Activated T-cell treated with anti-CD3 and anti-CD28 coated beads, Interleukin-2, amount 50 U/mL, for 72 hours (primary cell): ENCODE results near the gene SACM1L. TPM values are rescaled to one million over a fixed set of nuclear protein-coding genes. Genes with fewer than 3 reads are reported as not detected.

Experiments used
- ATAC-seq, 2 donors: fragments of 150-1000 bp; cut with Tn5 transposase; replicated peaks in 1 of 2; 2 replicates each; pipeline ENCODE4 v1.10.0; 2021; ENCODE audit warnings: moderate library complexity in 2 of 2, mild to moderate bottlenecking in 1 of 2
- DNase-seq, 2 donors: peaks; one replicate each; pipeline ENCODE4 v3.0.0; 2021 to 2022; ENCODE audit warnings: mixed read lengths in 1 of 2
- H3K27ac Mint-ChIP-seq: one replicate; pipeline ENCODE4 v1.8.0; 2022; ENCODE audit warnings: mild to moderate bottlenecking, moderate library complexity, mixed read lengths
- H3K27me3 Mint-ChIP-seq: one replicate; pipeline ENCODE4 v1.8.0; 2022; ENCODE audit warnings: low read depth, mixed read lengths
- H3K36me3 Mint-ChIP-seq, 2 donors: one replicate each; pipeline ENCODE4 v1.8.0; 2022; ENCODE audit warnings: mixed read lengths in 2 of 2, mild to moderate bottlenecking in 1 of 2; ENCODE audit not compliant: insufficient read depth in 2 of 2
- H3K4me1 Mint-ChIP-seq: one replicate; pipeline ENCODE4 v1.8.0; 2022; ENCODE audit warnings: low read depth, mixed read lengths
- H3K4me3 Mint-ChIP-seq, 2 donors: one replicate each; pipeline ENCODE4 v1.8.0; 2022; ENCODE audit warnings: mild to moderate bottlenecking in 2 of 2, mixed read lengths in 2 of 2, moderate library complexity in 2 of 2
- H3K9me3 Mint-ChIP-seq, 2 donors: one replicate each; pipeline ENCODE4 v1.8.0; 2022; ENCODE audit warnings: mixed read lengths in 2 of 2
- total RNA-seq, 2 donors: library from RNA; stranded (reverse); gene quantifications; one replicate each; pipeline ENCODE4 v1.2.3, GENCODE V29; 2022

The SACM1L gene
- total RNA-seq, 2 donors from 2014 or later, result 77.1 to 78.4 TPM

GRCh38 chr3:45712434-45713110, 23.4 kb downstream of the SACM1L start:
- peaks cover 15 to 38% of the 10 kb centered on the region in 2 donors for H3K36me3 Mint-ChIP-seq
- H3K27me3 Mint-ChIP-seq, result no peaks in the 10 kb centered on the region
- H3K9me3 Mint-ChIP-seq, result no peaks in the 10 kb centered on the region
- ATAC-seq (no peak), DNase-seq (no peak)
- no peak overlapping the region for H3K4me3 Mint-ChIP-seq
- H3K4me1 Mint-ChIP-seq, result peaks cover 29% of the 10 kb centered on the region
- H3K27ac Mint-ChIP-seq, result peak overlapping the region; percentile 25

GRCh38 chr3:45715945-45716344, 26.7 kb downstream of the SACM1L start:
- Mint-ChIP-seq H3K36me3 (peaks cover 16 to 27% of the 10 kb centered on the region in 2 donors), H3K4me1 (peaks cover 27% of the 10 kb centered on the region), H3K4me3 (no peak overlapping the region), H3K9me3 (no peaks in the 10 kb centered on the region), H3K27ac (peak overlapping the region; percentile 80), H3K27me3 (no peaks in the 10 kb centered on the region)
- no peak for DNase-seq
- peak in 1 of 2 donors; percentile 33 for ATAC-seq

GRCh38 chr3:45716790-45717336, 27.7 kb downstream of the SACM1L start:
- H3K27ac Mint-ChIP-seq, result peak overlapping the region; percentile 27
- H3K27me3 Mint-ChIP-seq, result no peaks in the 10 kb centered on the region
- ATAC-seq, result peak in 1 of 2 donors; percentile 54
- no peak for DNase-seq
- H3K4me3 Mint-ChIP-seq, result peak overlapping the region in 1 of 2 donors; percentile 3
- no peaks in the 10 kb centered on the region for H3K9me3 Mint-ChIP-seq
- H3K4me1 Mint-ChIP-seq, result peaks cover 22% of the 10 kb centered on the region
- peaks cover 14 to 24% of the 10 kb centered on the region in 2 donors for H3K36me3 Mint-ChIP-seq

DNA sequence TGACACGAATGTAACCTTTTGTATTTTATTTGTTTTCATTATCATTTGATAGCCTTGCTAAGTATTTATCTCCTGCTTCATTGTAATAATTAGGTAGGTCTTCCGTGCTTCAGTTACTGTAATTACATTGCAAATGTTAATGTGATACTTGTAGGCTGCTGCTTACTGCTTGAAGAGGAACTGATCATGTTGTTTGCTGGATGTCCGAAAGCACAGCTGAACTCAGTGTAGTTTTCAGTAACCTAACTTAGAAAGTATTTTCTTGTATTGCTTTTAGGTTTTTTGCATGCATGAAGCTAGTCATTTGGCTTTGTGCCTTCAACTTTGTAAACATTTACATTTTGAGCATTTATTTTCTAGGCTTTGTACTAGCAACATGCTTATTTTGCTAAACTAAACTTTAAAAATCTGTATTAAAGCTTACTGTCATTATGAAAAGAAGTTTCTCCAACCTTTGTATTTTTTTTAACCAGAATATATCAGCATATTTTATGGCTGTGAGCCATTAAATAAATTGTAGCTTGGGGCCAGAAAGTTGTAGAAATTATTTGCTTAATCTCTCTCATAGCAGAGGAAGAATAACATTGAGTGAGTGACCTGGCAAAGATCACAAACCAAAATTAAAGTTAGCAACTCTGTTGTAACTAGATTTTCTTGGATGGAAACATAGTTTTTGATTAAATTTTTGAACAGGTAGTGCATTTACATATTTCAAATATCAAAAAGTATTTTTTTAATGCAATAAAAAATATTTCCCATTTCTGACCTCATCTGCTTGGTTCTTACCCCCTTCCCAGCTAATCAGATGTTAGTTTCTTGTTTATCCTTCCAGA, 30.7 kb downstream of the SACM1L start:
- peaks cover 22% of the 10 kb centered on the region for H3K4me1 Mint-ChIP-seq
- no peak overlapping the region for H3K4me3 Mint-ChIP-seq
- no peak for DNase-seq
- H3K36me3 Mint-ChIP-seq, result peaks cover 19 to 32% of the 10 kb centered on the region in 2 donors
- H3K27me3 Mint-ChIP-seq, result no peaks in the 10 kb centered on the region
- no peak for ATAC-seq
- peak overlapping the region; percentile 46 for H3K27ac Mint-ChIP-seq
- no peaks in the 10 kb centered on the region for H3K9me3 Mint-ChIP-seq

DNA sequence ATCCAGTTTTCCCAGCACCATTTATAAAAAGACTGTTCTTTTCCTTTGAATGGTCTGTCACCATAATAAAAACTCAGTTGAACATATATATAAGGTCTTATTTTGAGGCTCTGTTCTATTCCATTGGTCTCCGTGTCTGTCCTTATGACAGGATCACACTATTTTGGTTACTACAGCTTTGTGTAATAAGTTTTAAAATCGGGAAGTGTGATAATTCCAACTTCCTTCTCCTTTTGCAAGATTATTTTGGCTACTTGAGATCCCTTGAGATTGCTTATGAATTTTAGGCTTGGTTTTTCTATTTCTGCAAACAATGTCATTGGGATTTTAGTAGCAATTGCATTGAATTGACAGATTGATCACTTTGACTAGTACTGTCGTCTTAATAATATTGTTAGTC, 35.7 kb downstream of the SACM1L start:
- Mint-ChIP-seq H3K4me1 (peaks cover 3% of the 10 kb centered on the region), H3K36me3 (peaks cover 14 to 37% of the 10 kb centered on the region in 2 donors)

GRCh38 chr3:45729614-45730013, 40.4 kb downstream of the SACM1L start:
- no peaks in the 10 kb centered on the region for H3K9me3 Mint-ChIP-seq
- DNase-seq, result no peak
- H3K27ac Mint-ChIP-seq, result peak overlapping the region; percentile 39
- peaks cover 9 to 50% of the 10 kb centered on the region in 2 donors for H3K36me3 Mint-ChIP-seq
- H3K4me1 Mint-ChIP-seq, result peaks cover 5% of the 10 kb centered on the region
- H3K4me3 Mint-ChIP-seq, result no peak overlapping the region
- no peak for ATAC-seq
- H3K27me3 Mint-ChIP-seq, result no peaks in the 10 kb centered on the region

More for the DNA sequence above, 35.7 kb downstream of the SACM1L start:
- Mint-ChIP-seq H3K27me3 (no peaks in the 10 kb centered on the region), H3K27ac (no peak overlapping the region), H3K9me3 (no peaks in the 10 kb centered on the region), H3K4me3 (no peak overlapping the region)
- ATAC-seq (no peak), DNase-seq (no peak)

DNA sequence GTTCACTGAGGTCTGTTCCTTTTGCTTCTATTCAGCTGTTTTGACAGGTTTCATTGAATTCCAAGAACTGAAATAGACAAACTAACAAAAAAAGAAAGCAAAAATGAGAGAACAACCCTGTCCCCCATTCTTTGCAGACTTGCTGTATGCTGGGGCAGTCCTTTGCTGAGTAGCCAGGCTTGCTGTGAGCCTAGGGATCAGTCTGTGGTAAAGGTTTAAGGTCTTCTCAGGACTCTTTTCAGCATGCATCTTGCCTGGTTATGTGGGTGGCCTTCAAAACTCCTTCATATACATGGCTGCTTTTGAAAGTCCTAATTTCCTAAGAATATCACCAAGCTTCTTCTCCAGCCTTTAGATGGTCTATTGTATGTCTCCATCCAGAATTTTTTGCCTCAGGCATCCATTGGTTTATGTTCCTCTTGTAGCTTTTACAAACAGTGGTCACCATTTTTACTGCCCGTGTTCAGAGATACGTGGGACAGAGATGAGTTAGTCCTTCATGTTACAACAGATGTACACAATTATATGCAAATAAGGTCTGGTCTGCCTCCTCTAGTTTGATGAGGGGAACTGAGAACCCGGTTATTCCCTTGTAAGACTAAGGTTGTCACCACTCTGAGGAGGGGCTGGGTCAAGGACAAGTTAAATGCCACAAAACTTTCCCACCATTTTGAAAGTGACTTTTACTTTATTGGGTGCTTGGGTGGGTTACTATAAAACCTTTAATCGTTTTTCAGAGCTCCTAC, 41.4 kb downstream of the SACM1L start:
- DNase-seq (no peak), ATAC-seq (no peak)
- no peaks in the 10 kb centered on the region for H3K9me3 Mint-ChIP-seq
- peak overlapping the region; percentile 8 for H3K27ac Mint-ChIP-seq
- H3K27me3 Mint-ChIP-seq, result no peaks in the 10 kb centered on the region
- H3K36me3 Mint-ChIP-seq, result peaks cover 10 to 53% of the 10 kb centered on the region in 2 donors
- H3K4me3 Mint-ChIP-seq, result no peak overlapping the region
- peaks cover 11% of the 10 kb centered on the region for H3K4me1 Mint-ChIP-seq

DNA sequence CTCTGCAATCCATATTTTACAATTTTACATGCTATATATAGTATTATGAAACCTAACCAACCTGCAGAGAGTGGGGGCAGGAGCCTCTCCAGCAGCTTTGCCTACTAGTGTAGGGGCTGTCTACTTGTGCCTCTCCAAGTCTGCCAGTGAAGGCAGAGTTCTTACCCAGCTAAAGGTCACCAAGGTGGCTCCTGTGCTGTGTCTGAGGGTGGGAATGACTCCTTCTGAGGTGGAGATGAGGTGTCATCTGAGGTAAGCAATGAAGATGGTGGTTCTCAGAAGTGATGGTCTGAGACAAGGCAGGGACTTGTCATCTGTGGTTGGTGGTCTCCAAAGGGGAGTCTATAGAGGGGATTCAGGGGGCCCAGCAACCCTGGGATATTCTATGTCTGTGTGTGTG, 47.5 kb downstream of the SACM1L start:
- peak overlapping the region; percentile 10 for H3K27ac Mint-ChIP-seq
- no peak overlapping the region for H3K4me3 Mint-ChIP-seq
- DNase-seq, result peak in 1 of 2 donors; percentile 36
- peaks cover 22% of the 10 kb centered on the region for H3K4me1 Mint-ChIP-seq
- ATAC-seq, result peak; percentile 90 to 94
- no peaks in the 10 kb centered on the region for H3K9me3 Mint-ChIP-seq
- peaks cover 18 to 55% of the 10 kb centered on the region in 2 donors for H3K36me3 Mint-ChIP-seq
- no peaks in the 10 kb centered on the region for H3K27me3 Mint-ChIP-seq

DNA sequence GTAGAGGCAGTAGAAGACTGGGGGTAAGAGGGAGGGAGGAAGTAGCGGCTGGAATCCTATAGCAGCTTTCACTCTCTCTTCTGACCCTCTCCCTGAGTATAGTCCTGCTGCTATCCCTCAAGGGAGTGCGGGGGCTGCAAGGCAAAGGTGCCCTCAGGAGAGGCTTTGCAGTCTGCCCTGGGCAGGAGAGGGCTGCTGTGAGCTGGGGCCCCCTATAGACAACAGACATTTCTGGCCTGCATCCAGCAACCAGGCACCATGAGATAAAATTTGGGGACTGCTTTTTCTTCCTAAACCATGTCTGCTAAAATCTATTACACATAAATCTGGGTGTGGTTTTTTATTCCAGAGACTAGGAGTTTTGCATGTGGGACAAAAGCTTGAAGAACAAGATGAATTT, 48.0 kb downstream of the SACM1L start:
- no peaks in the 10 kb centered on the region for H3K27me3 Mint-ChIP-seq
- H3K36me3 Mint-ChIP-seq, result peaks cover 16 to 54% of the 10 kb centered on the region in 2 donors
- no peak overlapping the region for H3K27ac Mint-ChIP-seq
- peaks cover 22% of the 10 kb centered on the region for H3K4me1 Mint-ChIP-seq
- no peak overlapping the region for H3K4me3 Mint-ChIP-seq
- no peak for ATAC-seq
- no peaks in the 10 kb centered on the region for H3K9me3 Mint-ChIP-seq
- DNase-seq, result no peak

DNA sequence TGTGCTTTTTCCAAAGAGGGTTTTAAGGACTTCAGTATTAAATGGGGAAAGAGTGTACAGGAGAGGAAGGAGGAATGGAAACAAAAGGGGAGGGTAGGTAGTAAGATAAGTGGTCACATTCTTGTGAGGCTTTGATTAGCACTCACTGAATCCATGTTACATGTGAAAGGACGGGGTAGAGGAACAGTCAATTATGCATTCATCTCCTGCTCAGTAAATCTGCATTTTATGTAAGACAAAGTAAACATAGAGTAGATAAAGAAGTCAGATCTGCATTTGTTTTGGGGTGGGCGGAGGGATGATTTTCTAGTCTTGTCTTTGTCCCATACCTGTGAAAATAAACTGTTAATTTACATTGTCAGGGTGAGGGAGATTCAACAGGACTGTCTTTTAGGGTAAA, 50.8 kb downstream of the SACM1L start:
- peaks cover 20% of the 10 kb centered on the region for H3K4me1 Mint-ChIP-seq
- H3K36me3 Mint-ChIP-seq, result peaks cover 14 to 47% of the 10 kb centered on the region in 2 donors
- H3K27me3 Mint-ChIP-seq, result no peaks in the 10 kb centered on the region
- peak overlapping the region; percentile 74 for H3K27ac Mint-ChIP-seq
- H3K9me3 Mint-ChIP-seq, result no peaks in the 10 kb centered on the region
- ATAC-seq (no peak), DNase-seq (no peak)
- H3K4me3 Mint-ChIP-seq, result no peak overlapping the region

DNA sequence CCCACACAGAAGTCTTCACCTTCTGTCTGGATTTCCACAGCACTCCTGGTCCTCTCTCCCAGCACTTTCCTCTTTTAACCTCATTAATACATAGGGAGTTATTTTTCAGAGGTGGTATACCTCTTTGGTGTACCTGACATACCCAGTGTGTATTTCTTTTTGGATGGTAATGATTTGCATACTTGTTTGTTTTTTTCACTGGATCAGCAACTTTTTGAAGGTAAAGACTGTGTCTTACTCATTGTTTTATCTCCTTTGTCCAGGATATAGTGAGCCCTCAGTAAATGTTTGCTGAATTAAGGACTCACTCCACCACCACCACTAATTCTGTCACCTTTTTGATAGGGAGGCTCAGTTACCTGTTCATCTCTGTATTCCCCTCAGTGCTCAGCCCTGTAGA, 52.1 kb downstream of the SACM1L start:
- peaks cover 16% of the 10 kb centered on the region for H3K4me1 Mint-ChIP-seq
- peak overlapping the region; percentile 56 for H3K27ac Mint-ChIP-seq
- ATAC-seq, result no peak
- H3K4me3 Mint-ChIP-seq, result no peak overlapping the region
- H3K9me3 Mint-ChIP-seq, result no peaks in the 10 kb centered on the region
- DNase-seq, result no peak
- H3K27me3 Mint-ChIP-seq, result no peaks in the 10 kb centered on the region
- H3K36me3 Mint-ChIP-seq, result peaks cover 13 to 38% of the 10 kb centered on the region in 2 donors

GRCh38 chr3:45741742-45742460, 52.7 kb downstream of the SACM1L start:
- Mint-ChIP-seq H3K27me3 (no peaks in the 10 kb centered on the region), H3K4me3 (no peak overlapping the region), H3K27ac (no peak overlapping the region), H3K36me3 (peaks cover 10 to 35% of the 10 kb centered on the region in 2 donors), H3K4me1 (peaks cover 16% of the 10 kb centered on the region), H3K9me3 (no peaks in the 10 kb centered on the region)
- DNase-seq (no peak), ATAC-seq (no peak)
